Ovary (tissue), 9 donors: ENCODE measurements around the gene PRKCI. TPM values are rescaled to one million over a fixed set of nuclear protein-coding genes. Genes with fewer than 3 reads are reported as not detected.
A peak's percentile ranks its signal among the peaks of the same experiment; 100 is the strongest.

ENCODE experiments used
- DNase-seq, 5 donors: peaks; one replicate each; pipeline ENCODE4 v3.0.0-alpha.2; 2019 to 2020
- H3K27ac ChIP-seq, 2 donors: fragments of 200-600 bp; one replicate each; pipeline versions ENCODE4 v1.5.1 to v1.8.0; 2019 to 2022
- H3K27me3 ChIP-seq: fragments of 200-600 bp; one replicate; pipeline ENCODE4 v1.8.0; 2022
- H3K36me3 ChIP-seq: fragments of 200-600 bp; sonication (generic); one replicate; pipeline ENCODE4 v1.5.1; 2019
- H3K4me1 ChIP-seq: one replicate; pipeline ENCODE4 v1.8.1; 2013; ENCODE audit warnings: mild to moderate bottlenecking, moderate library complexity; ENCODE audit not compliant: insufficient read depth
- H3K4me3 ChIP-seq: fragments of 200-600 bp; sonication (generic); one replicate; pipeline ENCODE4 v1.5.1; 2017
- H3K9me3 ChIP-seq, 2 donors: fragments of 200-600 bp in 1 of 2; sonication (generic) in 1 of 2; one replicate each; pipeline versions ENCODE4 v1.5.1 to v1.8.1; 2013 to 2019; ENCODE audit warnings: mild to moderate bottlenecking in 1 of 2, moderate library complexity in 1 of 2
- EP300 ChIP-seq: sonication (generic); formaldehyde crosslinking; IDR thresholded peaks from one replicate; pipeline ENCODE4 v1.6.1; 2017; ENCODE audit warnings: antibody characterized with exemption
- POLR2A ChIP-seq: fragments of 450-650 bp; IDR thresholded peaks from one replicate; pipeline ENCODE4 v1.6.1; 2017; ENCODE audit warnings: antibody characterized with exemption, mild to moderate bottlenecking, moderate library complexity
- WGBS, 3 donors: extraction: QIAGEN DNeasy Blood & Tissue Kit in 1 of 3; methylation state at CpG; one replicate each; pipeline versions ENCODE4 v1.1.5 to v1.1.7; 2013 to 2017; 5-methylcytosine and 5-hydroxymethylcytosine counted together
- intact Hi-C, 4 donors: fragments of 100-400 bp; cut with DNase I; formaldehyde crosslinking; loops; one replicate each; pipeline versions ENCODE4 v1.11.0 to v1.15.1; 2022 to 2023
- polyA plus RNA-seq, 2 donors: library from polyadenylated mRNA; stranded (reverse); fragments of 200-250 nt in 1 of 2; fragments of 350-450 nt in 1 of 2; fragmentation: Illumina TruSeq in 1 of 2; extraction: RNeasy Lipid Tissue Mini Kit (QIAGEN cat#74804) in 1 of 2; gene quantifications; one replicate each; pipeline ENCODE4 v1.2.3, GENCODE V29; 2013 to 2014
- total RNA-seq, 7 donors: library from RNA; depleted of rRNA in 2 of 7; stranded (reverse); fragments of >200 nt in 2 of 7; fragmentation: NEBNext Ultra II Directional in 3 of 7; extraction: Animal tissue kit (Norgen Biotek cat#: 25700) in 3 of 7; gene quantifications; one replicate each; pipeline versions ENCODE4 v1.1.0 to v1.2.4, GENCODE V29; 2016 to 2023
- TF ChIP-seq, protein P1 (sequence below), 3 donors: fragments of 450-650 bp in 2 of 3; fragments of 200-600 bp in 1 of 3; IDR thresholded peaks; one replicate each; pipeline versions ENCODE4 v1.5.1 to v1.8.0; 2016 to 2022; ENCODE audit warnings: antibody characterized with exemption in 3 of 3, mild to moderate bottlenecking in 1 of 3
- donor health status: DM: no; HTN: no; CAD: no; lungs with moderate emphysema.
- donor health status: DM: no; HTN: no; CAD: no.
- donor health status: Bipolar disorder and iron deficiency.
- donor health status: DM: yes; HTN: yes; CAD: no.
- donor health status: DM: no; HTN: no; CAD: no.
- donor health status: DM: yes; HTN: yes; CAD: no.

PRKCI gene
- total and polyA plus RNA-seq, 9 donors = 15.5 to 62.4 (median 36.1) TPM

DNA sequence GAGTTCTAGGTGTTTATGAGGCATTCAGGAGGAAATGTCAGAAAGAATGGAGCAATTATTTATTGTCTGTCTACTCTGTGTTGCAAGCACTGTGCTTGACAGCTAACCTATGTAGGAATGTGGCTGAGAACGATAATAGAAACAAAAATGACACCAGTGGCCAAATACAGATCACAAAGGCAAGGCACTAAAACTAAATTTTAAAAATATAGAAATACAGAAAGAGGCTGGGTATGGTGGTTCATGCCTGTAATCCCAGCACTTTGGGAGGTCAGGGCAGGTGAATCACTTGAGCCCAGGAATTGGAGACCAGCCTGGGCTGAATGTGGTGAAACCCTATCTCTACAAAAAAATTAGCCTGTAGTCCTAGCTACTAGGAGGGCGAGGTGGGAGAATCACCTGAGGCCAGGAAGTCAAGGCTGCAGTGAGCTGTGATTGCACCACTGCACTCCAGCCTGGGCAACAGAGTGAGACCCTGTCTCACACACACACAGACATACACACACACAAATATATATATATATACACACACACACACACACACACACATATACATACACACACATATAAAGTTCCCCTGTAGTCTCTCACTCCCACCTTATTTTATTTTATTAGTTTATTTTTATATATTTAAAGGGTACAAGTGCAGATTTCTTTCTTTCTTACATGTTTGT is 6.0 kb downstream of the PRKCI start:
- Histone ChIP-seq H3K27ac (no peak overlapping the region), H3K27me3 (no peaks in the 10 kb centered on the region), H3K4me3 (no peak overlapping the region), H3K4me1 (peaks cover 2% of the 10 kb centered on the region), H3K9me3 (no peaks in the 10 kb centered on the region), H3K36me3 (no peaks in the 10 kb centered on the region)
- no peak for DNase-seq
- 71 to 86% (median 74%) methylated on average over 2 of the region's 2 CpGs for WGBS, 3 donors
- TF ChIP-seq POLR2A (no peak), EP300 (no peak)
- TF ChIP-seq, protein P1, sequence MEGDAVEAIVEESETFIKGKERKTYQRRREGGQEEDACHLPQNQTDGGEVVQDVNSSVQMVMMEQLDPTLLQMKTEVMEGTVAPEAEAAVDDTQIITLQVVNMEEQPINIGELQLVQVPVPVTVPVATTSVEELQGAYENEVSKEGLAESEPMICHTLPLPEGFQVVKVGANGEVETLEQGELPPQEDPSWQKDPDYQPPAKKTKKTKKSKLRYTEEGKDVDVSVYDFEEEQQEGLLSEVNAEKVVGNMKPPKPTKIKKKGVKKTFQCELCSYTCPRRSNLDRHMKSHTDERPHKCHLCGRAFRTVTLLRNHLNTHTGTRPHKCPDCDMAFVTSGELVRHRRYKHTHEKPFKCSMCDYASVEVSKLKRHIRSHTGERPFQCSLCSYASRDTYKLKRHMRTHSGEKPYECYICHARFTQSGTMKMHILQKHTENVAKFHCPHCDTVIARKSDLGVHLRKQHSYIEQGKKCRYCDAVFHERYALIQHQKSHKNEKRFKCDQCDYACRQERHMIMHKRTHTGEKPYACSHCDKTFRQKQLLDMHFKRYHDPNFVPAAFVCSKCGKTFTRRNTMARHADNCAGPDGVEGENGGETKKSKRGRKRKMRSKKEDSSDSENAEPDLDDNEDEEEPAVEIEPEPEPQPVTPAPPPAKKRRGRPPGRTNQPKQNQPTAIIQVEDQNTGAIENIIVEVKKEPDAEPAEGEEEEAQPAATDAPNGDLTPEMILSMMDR (IDR thresholded peaks at IDR 0.05) = no peak
- intact Hi-C loops = no loop called here

- Histone ChIP-seq H3K4me3 (no peak overlapping the region), H3K27ac (no peak overlapping the region), H3K9me3 (no peaks in the 10 kb centered on the region), H3K4me1 (peaks cover 2% of the 10 kb centered on the region), H3K36me3 (no peaks in the 10 kb centered on the region), H3K27me3 (no peaks in the 10 kb centered on the region)
- intact Hi-C loops = no loop called here
- no peak for DNase-seq
- 86 to 88% (median 87%) methylated on average over 5 of the region's 5 CpGs for WGBS, 3 donors
- TF ChIP-seq, protein P1 (IDR thresholded peaks at IDR 0.05) = no peak
- TF ChIP-seq EP300 = no peak
- TF ChIP-seq POLR2A = no peak
These were observed 10.0 kb downstream of the PRKCI start for GRCh38 chr3:170232266-170232665.

DNA sequence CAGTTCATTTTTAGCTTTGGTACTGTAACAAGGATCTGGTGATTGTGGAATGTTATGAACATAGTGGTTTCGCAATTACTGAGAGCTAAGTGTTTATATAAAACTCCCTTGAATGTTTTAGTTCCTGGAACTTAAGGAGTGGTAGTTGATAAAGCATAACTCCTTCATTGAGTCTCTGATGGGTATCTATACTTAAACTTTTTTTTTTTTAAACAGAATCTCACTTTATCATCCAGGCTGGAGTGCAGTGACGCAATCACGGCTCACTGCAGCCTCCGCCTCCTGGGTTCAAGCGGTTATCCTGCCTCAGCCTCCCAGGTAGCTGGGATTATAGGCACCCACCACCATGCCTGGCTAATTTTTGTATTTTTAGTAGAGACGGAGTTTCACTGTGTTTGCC is 11.3 kb downstream of the PRKCI start:
- no peaks in the 10 kb centered on the region for H3K9me3 ChIP-seq
- 14 to 47% (median 31%) methylated on average over 6 of the region's 6 CpGs for WGBS, 3 donors
- H3K4me1 ChIP-seq = peaks cover 2% of the 10 kb centered on the region
- no peaks in the 10 kb centered on the region for H3K36me3 ChIP-seq
- intact Hi-C loops = no loop called here
- no peak overlapping the region for H3K4me3 ChIP-seq
- no peak for TF ChIP-seq POLR2A
- TF ChIP-seq, protein P1 (IDR thresholded peaks at IDR 0.05) = no peak
- no peak for TF ChIP-seq EP300
- H3K27ac ChIP-seq = peak overlapping the region in 1 of 2 donors; percentile 62
- no peaks in the 10 kb centered on the region for H3K27me3 ChIP-seq
- peak in 3 of 5 donors; percentile 18 to 45 (median 23) for DNase-seq

- no peak for DNase-seq
- H3K27me3 ChIP-seq = no peaks in the 10 kb centered on the region
- H3K4me3 ChIP-seq = no peak overlapping the region
- H3K4me1 ChIP-seq = no peaks in the 10 kb centered on the region
- H3K9me3 ChIP-seq = no peaks in the 10 kb centered on the region
- TF ChIP-seq POLR2A (no peak), EP300 (no peak)
- TF ChIP-seq, protein P1 (IDR thresholded peaks at IDR 0.05) = no peak
- H3K36me3 ChIP-seq = no peaks in the 10 kb centered on the region
- no peak overlapping the region for H3K27ac ChIP-seq
- intact Hi-C loops = no loop called here
- 83 to 95% (median 94%) methylated on average over 1 of the region's 1 CpG for whole genome bisulfite sequencing, 3 donors
These were observed 17.9 kb downstream of the PRKCI start for GRCh38 chr3:170240142-170240541.
